Kidney (tissue), 14 donors: ENCODE results near the gene EIF4G3. TPM values are rescaled to one million over a fixed set of nuclear protein-coding genes. Genes with fewer than 3 reads are reported as not detected.
"Not testable (repeated sequence)": the region's sequence is repeated elsewhere in the genome, so short reads cannot be mapped to it uniquely, and the experiment has no call there.

Source experiments
- DNase-seq, 5 donors: peaks; one replicate each; pipeline ENCODE4 v3.0.0-alpha.2; 2013 to 2020
- FAIRE-seq: peaks from 2 replicates; lab custom pipeline; 2012; peaks lifted over from hg19 to GRCh38; lab: Jason Lieb, UNC
- H3K27ac ChIP-seq, 2 donors: one replicate each; pipeline ENCODE4 v1.7.0; 2013; ENCODE audit warnings: low read depth in 2 of 2, low read length in 2 of 2, inconsistent platforms in 1 of 2
- H3K27me3 ChIP-seq: one replicate; pipeline ENCODE4 v1.7.1; 2013; ENCODE audit warnings: low read length, inconsistent platforms; ENCODE audit not compliant: control insufficient read depth, insufficient read depth
- H3K36me3 ChIP-seq, 3 donors: one replicate each; pipeline versions ENCODE4 v1.7.0 to v1.7.1; 2013; ENCODE audit warnings: low read length in 3 of 3, control low read depth in 1 of 3, inconsistent platforms in 1 of 3; ENCODE audit not compliant: insufficient read depth in 3 of 3, control insufficient read depth in 2 of 3
- H3K4me1 ChIP-seq, 3 donors: one replicate each; pipeline versions ENCODE4 v1.7.0 to v1.7.1; 2013; ENCODE audit warnings: low read length in 3 of 3, inconsistent platforms in 1 of 3, low read depth in 1 of 3; ENCODE audit not compliant: control insufficient read depth in 2 of 3, insufficient read depth in 2 of 3
- H3K4me3 ChIP-seq, 3 donors: one replicate each; pipeline versions ENCODE4 v1.7.0 to v1.8.1; 2013; ENCODE audit warnings: low read length in 3 of 3, control low read depth in 1 of 3, inconsistent platforms in 1 of 3
- H3K9ac ChIP-seq, 3 donors: one replicate each; pipeline versions ENCODE4 v1.7.0 to v1.7.1; 2013; ENCODE audit warnings: low read length in 3 of 3, control low read depth in 1 of 3, inconsistent platforms in 1 of 3
- H3K9me3 ChIP-seq, 3 donors: one replicate each; pipeline versions ENCODE4 v1.7.0 to v1.7.1; 2013; ENCODE audit warnings: low read length in 3 of 3, control low read depth in 1 of 3, inconsistent platforms in 1 of 3; ENCODE audit not compliant: control insufficient read depth in 2 of 3, insufficient read depth in 1 of 3
- intact Hi-C: fragments of 100-400 bp; cut with DNase I; formaldehyde crosslinking; loops from one replicate; pipeline ENCODE4 v1.11.1; 2022
- polyA plus RNA-seq: library from polyadenylated mRNA; stranded (reverse); fragments of 350-450 nt; fragmentation: Illumina TruSeq; extraction: RNeasy Lipid Tissue Mini Kit (QIAGEN cat#74804); gene quantifications from one replicate; pipeline ENCODE4 v1.2.3, GENCODE V29; 2014; ENCODE audit warnings: low read depth, low replicate concordance; ENCODE audit not compliant: insufficient read depth
- total RNA-seq: library from RNA; stranded (reverse); fragmentation: NEBNext Ultra II Directional; extraction: Animal tissue kit (Norgen Biotek cat#: 25700); gene quantifications from one replicate; pipeline ENCODE4 v1.2.1, GENCODE V29; 2021
- TF ChIP-seq, protein P1 (sequence below): IDR thresholded peaks from 3 replicates; pipeline ENCODE4 v1.5.1; 2012; ENCODE audit warnings: mild to moderate bottlenecking, moderate library complexity, borderline replicate concordance; ENCODE audit not compliant: insufficient read depth; ENCODE audit errors: extremely low read depth
- donor health status: control.
- donor health status: control.
- donor health status: control.
- donor health status: control.
- donor health status: control.
- donor health status: DM: yes; HTN: yes; CAD: no.
- donor health status: Normal renal cell carcinoma (clear cell type).

Gene EIF4G3
- total and polyA plus RNA-seq, 2 donors from 2014 or later = 14.8 to 61.6 TPM

DNA sequence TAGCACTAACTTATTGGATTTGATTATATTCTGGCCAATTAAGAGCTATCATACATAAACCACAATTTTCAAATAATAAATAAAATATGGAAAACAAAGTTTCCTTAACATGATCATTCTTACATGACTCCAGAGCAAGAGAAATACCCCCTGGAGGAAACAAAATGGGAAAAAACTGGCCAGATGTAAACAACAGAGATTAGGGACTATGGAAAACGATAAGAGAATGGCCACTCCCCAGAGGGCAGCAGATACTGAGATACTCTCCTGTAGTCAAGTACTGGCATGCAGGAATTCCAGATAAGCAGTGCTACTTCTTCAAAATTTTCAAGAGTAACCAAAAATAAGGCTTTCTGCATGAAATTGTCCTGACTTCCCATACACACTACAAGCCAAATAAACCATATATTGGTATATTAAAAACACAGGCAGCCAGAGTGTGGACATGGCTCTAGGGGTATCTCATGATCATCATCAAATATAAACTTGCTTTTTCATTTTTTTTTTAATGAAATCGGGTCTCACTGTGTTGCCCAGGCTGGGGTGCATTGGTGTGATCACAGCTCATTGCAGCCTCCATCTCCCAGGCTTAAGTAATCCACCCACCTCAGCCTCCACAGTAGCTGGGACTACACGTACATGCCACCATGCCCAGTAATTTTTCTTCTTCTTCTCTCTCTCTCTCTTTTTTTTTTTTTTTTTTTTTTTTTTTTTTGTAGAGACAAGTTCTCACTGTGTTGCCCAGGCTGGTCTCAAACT is 118.5 kb downstream of the EIF4G3 start:
- FAIRE-seq (no peak), DNase-seq (no peak)
- H3K27ac ChIP-seq = no peak overlapping the region
- no peaks in the 10 kb centered on the region for H3K9me3 ChIP-seq
- no peaks in the 10 kb centered on the region for H3K36me3 ChIP-seq
- TF ChIP-seq, protein P1, sequence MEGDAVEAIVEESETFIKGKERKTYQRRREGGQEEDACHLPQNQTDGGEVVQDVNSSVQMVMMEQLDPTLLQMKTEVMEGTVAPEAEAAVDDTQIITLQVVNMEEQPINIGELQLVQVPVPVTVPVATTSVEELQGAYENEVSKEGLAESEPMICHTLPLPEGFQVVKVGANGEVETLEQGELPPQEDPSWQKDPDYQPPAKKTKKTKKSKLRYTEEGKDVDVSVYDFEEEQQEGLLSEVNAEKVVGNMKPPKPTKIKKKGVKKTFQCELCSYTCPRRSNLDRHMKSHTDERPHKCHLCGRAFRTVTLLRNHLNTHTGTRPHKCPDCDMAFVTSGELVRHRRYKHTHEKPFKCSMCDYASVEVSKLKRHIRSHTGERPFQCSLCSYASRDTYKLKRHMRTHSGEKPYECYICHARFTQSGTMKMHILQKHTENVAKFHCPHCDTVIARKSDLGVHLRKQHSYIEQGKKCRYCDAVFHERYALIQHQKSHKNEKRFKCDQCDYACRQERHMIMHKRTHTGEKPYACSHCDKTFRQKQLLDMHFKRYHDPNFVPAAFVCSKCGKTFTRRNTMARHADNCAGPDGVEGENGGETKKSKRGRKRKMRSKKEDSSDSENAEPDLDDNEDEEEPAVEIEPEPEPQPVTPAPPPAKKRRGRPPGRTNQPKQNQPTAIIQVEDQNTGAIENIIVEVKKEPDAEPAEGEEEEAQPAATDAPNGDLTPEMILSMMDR = no peak
- no peaks in the 10 kb centered on the region for H3K27me3 ChIP-seq
- intact Hi-C loops = no loop called here
- no peak overlapping the region for H3K9ac ChIP-seq
- H3K4me1 ChIP-seq = no peaks in the 10 kb centered on the region
- no peak overlapping the region for H3K4me3 ChIP-seq

DNA sequence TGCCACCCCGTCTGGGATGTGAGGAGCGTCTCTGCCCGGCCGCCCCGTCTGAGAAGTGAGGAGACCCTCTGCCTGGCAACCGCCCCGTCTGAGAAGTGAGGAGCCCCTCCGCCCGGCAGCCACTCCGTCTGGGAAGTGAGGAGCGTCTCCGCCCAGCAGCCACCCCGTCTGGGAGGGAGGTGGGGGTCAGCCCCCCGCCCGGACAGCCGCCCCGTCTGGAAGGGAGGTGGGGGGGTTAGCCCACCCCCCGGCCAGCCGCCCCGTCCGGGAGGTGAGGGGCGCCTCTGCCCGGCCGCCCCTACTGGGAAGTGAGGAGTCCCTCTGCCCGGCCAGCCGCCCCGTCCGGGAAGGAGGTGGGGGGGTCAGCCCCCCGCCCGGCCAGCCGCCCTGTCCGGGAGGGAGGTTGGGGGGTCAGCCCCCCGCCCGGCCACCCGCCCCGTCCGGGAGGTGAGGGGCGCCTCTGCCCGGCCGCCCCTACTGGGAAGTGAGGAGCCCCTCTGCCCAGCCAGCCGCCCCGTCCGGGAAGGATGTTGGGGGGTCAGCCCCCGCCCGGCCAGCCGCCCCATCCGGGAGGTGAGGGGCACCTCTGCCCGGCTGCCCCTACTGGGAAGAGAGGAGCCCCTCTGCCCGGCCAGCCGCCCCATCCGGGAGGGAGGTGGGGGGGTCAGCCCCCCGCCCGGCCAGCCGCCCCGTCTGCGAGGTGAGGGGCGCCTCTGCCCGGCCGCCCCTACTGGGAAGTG is 123.3 kb downstream of the EIF4G3 start:
- FAIRE-seq, H3K27me3 ChIP-seq, H3K9ac ChIP-seq, H3K4me1 ChIP-seq, H3K36me3 ChIP-seq, H3K9me3 ChIP-seq, H3K27ac ChIP-seq, H3K4me3 ChIP-seq, intact Hi-C loops, DNase-seq: not testable (repeated sequence)

DNA sequence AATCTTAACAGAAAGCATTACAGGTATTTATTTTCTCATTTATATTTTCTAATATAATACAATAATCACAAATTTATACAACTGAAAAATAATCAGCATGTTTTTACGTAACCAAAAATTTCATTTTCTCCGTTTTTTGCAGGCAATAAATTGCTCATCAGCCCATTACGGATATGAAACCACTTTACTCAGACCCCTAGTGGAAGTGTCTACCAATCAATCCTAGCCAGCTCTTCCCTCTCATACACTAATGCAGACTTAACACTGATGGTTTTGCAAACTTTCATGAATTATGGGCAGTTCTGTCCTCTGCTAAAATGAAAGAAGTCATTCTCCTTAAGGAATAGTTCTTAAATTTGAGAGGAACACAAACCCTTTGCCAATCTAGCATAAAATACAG is 124.7 kb downstream of the EIF4G3 start:
- DNase-seq = no peak
- intact Hi-C loops = no loop called here
- TF ChIP-seq, protein P1 = no peak
- Histone ChIP-seq H3K4me3 (no peak overlapping the region), H3K36me3 (no peaks in the 10 kb centered on the region), H3K27ac (no peak overlapping the region), H3K9me3 (no peaks in the 10 kb centered on the region), H3K27me3 (no peaks in the 10 kb centered on the region), H3K4me1 (no peaks in the 10 kb centered on the region), H3K9ac (no peak overlapping the region)
- FAIRE-seq = no peak

DNA sequence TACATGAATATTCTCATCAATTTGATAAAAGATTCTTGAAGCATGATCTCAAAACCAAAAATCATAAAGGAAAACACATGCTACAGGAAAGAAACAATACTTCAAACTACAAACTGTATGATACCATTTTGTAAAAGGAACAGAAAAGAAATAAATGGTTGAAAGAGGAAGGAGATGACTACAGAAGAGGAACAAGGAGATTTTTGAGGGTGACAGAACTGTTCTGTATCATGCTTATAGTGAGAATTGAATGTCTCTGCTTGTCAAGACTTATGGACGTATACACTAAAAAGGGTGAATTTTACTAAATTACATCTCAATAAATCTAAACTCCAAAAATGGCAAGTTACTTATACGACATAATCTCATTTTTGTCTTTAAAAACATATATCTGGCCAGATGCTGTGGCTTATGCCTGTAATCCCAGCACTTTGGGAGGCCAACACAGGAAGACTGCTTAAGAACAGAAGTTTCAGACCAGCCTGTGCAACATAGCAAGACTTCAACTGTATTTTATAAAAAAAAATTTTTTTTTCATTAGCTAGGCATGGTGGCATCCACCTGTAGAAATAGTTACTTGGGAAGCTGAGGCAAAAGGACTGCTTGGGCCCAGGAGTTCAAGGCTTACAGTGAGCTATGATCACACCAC is 125.4 kb downstream of the EIF4G3 start:
- FAIRE-seq = no peak
- TF ChIP-seq, protein P1 = no peak
- no peak overlapping the region for H3K9ac ChIP-seq

More for the DNA sequence above, 125.4 kb downstream of the EIF4G3 start:
- H3K4me1 ChIP-seq = no peaks in the 10 kb centered on the region
- no peaks in the 10 kb centered on the region for H3K36me3 ChIP-seq
- DNase-seq = no peak
- no peaks in the 10 kb centered on the region for H3K9me3 ChIP-seq
- H3K27me3 ChIP-seq = no peaks in the 10 kb centered on the region
- no peak overlapping the region for H3K27ac ChIP-seq
- intact Hi-C loops = no loop called here
- H3K4me3 ChIP-seq = no peak overlapping the region
